ENCODE results near the gene C16orf96.

Gene C16orf96

GRCh38 chr16:4588961-4589360 is 32.8 kb downstream of the C16orf96 start:
- DNase-seq (ENCODE audit: extremely low spot score): no peak
- CTCF ChIA-PET: interaction anchor here (1.3 to 2.3 kb wide), 3 partner anchors 82 to 113 kb away, joined by 4 to 8 read pairs (median 5); partner anchors contain the start of gene HMOX2
- POLR2A ChIA-PET: no interaction called here
- TF ChIP-seq CTCF (IDR thresholded peaks at IDR 0.05; ENCODE audit: control extremely low read depth, extremely low read depth, low read depth, missing control alignments): no peak

DNA sequence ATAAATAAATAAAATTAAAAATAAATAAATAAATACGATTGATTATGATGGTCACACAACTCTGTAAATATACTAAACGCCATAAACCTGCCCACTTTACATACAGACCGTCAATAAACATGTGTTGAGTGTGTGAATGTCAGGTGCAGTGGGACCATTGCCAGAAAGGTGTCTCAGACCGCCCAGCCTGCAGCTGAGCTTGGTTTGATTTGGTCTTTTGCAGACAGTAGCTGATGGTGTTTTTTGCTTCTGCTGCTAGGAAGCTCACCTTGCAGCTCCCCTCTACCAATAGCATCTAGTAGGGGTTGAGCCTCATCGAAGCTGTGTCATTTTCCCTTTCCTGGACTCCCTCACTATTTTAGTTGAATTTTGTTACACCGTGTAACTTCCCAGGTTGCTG is 35.1 kb downstream of the C16orf96 start:
- TF ChIP-seq CTCF (IDR thresholded peaks at IDR 0.05; ENCODE audit: control extremely low read depth, extremely low read depth, low read depth, missing control alignments): no peak
- POLR2A ChIA-PET: interaction anchor here (0.7 kb wide), 1 partner anchor 11 kb away, joined by 5 read pairs; no protein-coding TSS in a partner anchor
- CTCF ChIA-PET: interaction anchor here (0.7 to 1.5 kb wide), 3 partner anchors 35 to 89 kb away, joined by 3 read pairs; partner anchors contain the start of gene C16orf96

DNA sequence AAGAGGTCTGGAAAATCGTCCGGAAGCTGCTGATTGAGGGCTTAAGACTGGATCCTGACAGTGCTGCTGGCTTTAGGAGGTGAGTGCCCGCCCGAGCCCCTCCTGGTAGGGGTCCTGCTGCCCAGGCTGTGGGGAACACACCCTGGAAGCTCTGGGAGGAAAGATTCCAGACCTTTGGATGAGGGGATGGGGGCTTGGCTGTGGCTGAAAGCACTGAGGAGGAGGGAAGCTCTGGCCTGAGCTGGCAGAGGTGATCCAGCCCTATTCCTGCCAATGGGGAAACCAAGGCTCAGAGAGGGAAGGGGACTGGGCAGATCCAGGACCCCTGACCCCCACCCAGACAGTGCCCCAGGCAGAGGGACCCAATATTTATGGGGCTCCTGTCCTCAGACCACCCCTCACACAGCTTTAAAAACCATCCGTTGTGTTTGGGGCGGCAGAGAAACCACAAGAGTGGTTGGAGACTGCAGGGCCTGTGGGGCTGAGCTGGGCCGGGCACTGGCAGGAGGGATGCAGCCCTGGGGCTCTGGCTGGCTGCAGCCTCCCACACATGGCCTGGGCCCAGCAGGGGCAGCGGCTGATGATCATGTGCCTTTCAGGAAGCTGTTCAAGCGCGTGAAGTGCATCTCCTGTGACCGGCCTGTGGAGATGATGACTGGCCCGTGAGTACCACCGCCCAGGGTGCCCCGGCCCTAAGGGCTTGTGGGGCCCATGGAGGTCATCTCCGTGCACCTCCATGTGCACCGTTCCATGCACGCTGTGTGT is 35.7 kb downstream of the C16orf96 start:
- no peak for TF ChIP-seq CTCF (IDR thresholded peaks at IDR 0.05; ENCODE audit: control extremely low read depth, extremely low read depth, low read depth, missing control alignments)
- no peak for DNase-seq (ENCODE audit: extremely low spot score)
- ChIA-PET POLR2A (no interaction called here), CTCF (interaction anchor here (1.0 to 1.5 kb wide), 2 partner anchors 36 to 43 kb away, joined by 3 read pairs; partner anchors contain the start of gene C16orf96)

More for the DNA sequence above, 35.1 kb downstream of the C16orf96 start:
- DNase-seq (ENCODE audit: extremely low spot score): no peak

GRCh38 chr16:4593086-4593485 is 36.9 kb downstream of the C16orf96 start:
- ChIA-PET CTCF (no interaction called here), POLR2A (no interaction called here)
- DNase-seq (ENCODE audit: extremely low spot score): no peak
- no peak for TF ChIP-seq CTCF (IDR thresholded peaks at IDR 0.05; ENCODE audit: control extremely low read depth, extremely low read depth, low read depth, missing control alignments)

- ChIA-PET POLR2A (no interaction called here), CTCF (interaction anchor here (0.9 to 2.6 kb wide), 2 partner anchors 9 to 19 kb away, joined by 3 to 14 read pairs; no protein-coding TSS in a partner anchor)
- TF ChIP-seq CTCF (IDR thresholded peaks at IDR 0.05; ENCODE audit: control extremely low read depth, extremely low read depth, low read depth, missing control alignments): no peak
- no peak for DNase-seq (ENCODE audit: extremely low spot score)
Observed at GRCh38 chr16:4594433-4595410, 38.6 kb downstream of the C16orf96 start.

GRCh38 chr16:4597174-4597573 is 41.0 kb downstream of the C16orf96 start:
- no peak for TF ChIP-seq CTCF (IDR thresholded peaks at IDR 0.05; ENCODE audit: control extremely low read depth, extremely low read depth, low read depth, missing control alignments)
- ChIA-PET POLR2A (no interaction called here), CTCF (interaction anchor here (0.7 to 1.4 kb wide), 3 partner anchors 10 to 27 kb away, joined by 3 to 4 read pairs (median 3); partner anchors contain the start of gene MGRN1)
- no peak for DNase-seq (ENCODE audit: extremely low spot score)

All from GM10248 (cell line).